HG03521 (cell line): ENCODE data around the gene ARTN.

Experiments
- ATAC-seq: cut with Tn5 transposase; IDR thresholded peaks from one replicate; pipeline ENCODE4 v1.9.1; 2021; ENCODE audit warnings: mild to moderate bottlenecking, moderate library complexity; ENCODE audit not compliant: unreplicated experiment

The ARTN gene

GRCh38 chr1:43970502-43970901 lies 36.9 kb downstream of the ARTN start:
- ATAC-seq, result no peak

GRCh38 chr1:43970911-43971310 lies 37.3 kb downstream of the ARTN start:
- ATAC-seq, result no peak

GRCh38 chr1:43971336-43971980 lies 37.9 kb downstream of the ARTN start:
- ATAC-seq, result no peak

- no peak for ATAC-seq
These were observed 40.4 kb downstream of the ARTN start for GRCh38 chr1:43973981-43974442.

- ATAC-seq, result peak; percentile 53
These were observed 41.0 kb downstream of the ARTN start, which contains the start of gene ATP6V0B for GRCh38 chr1:43974443-43975248. Gene ATP6V0B (plus strand): TSS chr1:43974960. CDS start chr1:43975041, 81 bp downstream.

GRCh38 chr1:43975249-43975961 lies 41.8 kb downstream of the ARTN start:
- ATAC-seq, result peak; percentile 8

- ATAC-seq, result no peak
These were observed 42.4 kb downstream of the ARTN start for GRCh38 chr1:43976045-43976444.

- no peak for ATAC-seq
These were observed 43.3 kb downstream of the ARTN start for GRCh38 chr1:43976890-43977289.

- no peak for ATAC-seq
These were observed 44.0 kb downstream of the ARTN start for GRCh38 chr1:43977376-43978263.

- no peak for ATAC-seq
These were observed 44.6 kb downstream of the ARTN start for GRCh38 chr1:43978264-43978550.

GRCh38 chr1:43978551-43979260 lies 45.1 kb downstream of the ARTN start, which contains the start of gene B4GALT2:
Gene B4GALT2 (plus strand): TSS chr1:43979210. CDS start chr1:43981161, 1,951 bp downstream.
- ATAC-seq, result no peak

GRCh38 chr1:43979261-43979527 lies 45.6 kb downstream of the ARTN start:
- ATAC-seq, result no peak

GRCh38 chr1:43979528-43980254 lies 46.1 kb downstream of the ARTN start:
- ATAC-seq, result no peak

- no peak for ATAC-seq
These were observed 46.9 kb downstream of the ARTN start for GRCh38 chr1:43980255-43981134.

GRCh38 chr1:43981135-43981491 lies 47.5 kb downstream of the ARTN start:
- no peak for ATAC-seq

- ATAC-seq, result no peak
These were observed 48.0 kb downstream of the ARTN start for GRCh38 chr1:43981636-43982035.

GRCh38 chr1:43982241-43982640 lies 48.6 kb downstream of the ARTN start:
- no peak for ATAC-seq

GRCh38 chr1:43982808-43983207 lies 49.2 kb downstream of the ARTN start:
- no peak for ATAC-seq
